DMS153 treated with DMSO at 0.1 percent for 48 hours (cell line): Measurements from ENCODE around the gene LRRC28.
A peak's percentile ranks its signal among the peaks of the same experiment; 100 is the strongest.

Source experiments
- DNase-seq: peaks from one replicate; lab custom pipeline; 2025; ENCODE audit not compliant: unreplicated experiment; lab: John Stamatoyannopoulos, UW

Gene LRRC28

DNA sequence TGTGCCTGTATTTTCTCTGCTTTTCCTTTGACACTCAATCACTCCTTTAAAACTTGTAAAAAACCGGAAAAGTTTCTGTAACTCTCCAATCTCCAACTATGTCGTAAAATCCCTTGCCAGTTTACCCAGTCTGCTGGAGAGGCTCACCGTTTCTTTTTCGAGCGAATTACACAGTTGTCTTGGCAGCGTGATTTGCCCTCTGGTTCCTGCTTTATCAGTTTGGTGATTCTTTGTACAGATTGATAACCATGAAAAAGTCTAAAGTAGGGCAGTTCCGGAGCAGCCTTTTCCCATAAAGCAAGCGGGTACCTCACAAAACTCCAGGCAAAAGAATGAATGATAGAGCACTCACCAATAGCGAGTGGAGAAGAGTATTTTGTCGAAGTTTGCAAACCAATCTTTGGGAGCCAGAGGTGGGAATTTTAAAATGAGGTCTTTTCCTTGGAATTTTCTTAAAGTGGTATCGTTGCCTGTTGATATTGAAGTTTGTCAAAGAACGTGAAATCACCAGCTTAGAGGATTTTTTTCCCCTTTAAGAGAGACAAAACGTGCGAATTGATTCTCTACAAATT, 1.9 kb upstream of the LRRC28 start, which contains the start of gene TTC23:
Gene TTC23 (minus strand): TSS at position 312 of the 572 bp plus-strand sequence. CDS start 20,869 bp downstream, outside the sequence.
- no peak for DNase-seq

DNA sequence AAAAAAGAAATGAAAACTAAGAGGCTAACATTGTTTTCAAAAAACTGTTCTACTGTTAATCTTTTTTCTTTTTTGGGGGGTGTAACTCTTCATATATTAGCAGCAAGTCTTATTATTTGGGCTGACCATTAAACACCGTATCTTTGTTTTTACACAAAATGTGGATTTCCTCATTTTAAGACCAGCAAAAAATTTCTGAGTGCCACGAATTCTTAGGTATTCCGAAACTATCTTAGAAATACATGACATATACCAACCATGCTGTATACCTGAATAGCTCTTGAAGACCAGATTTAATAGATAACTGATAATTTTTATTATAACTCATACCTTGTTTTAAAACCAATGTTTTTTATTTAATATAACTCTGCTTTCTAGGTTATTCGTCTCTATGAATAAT, 1.3 kb upstream of the LRRC28 start:
- no peak for DNase-seq

DNA sequence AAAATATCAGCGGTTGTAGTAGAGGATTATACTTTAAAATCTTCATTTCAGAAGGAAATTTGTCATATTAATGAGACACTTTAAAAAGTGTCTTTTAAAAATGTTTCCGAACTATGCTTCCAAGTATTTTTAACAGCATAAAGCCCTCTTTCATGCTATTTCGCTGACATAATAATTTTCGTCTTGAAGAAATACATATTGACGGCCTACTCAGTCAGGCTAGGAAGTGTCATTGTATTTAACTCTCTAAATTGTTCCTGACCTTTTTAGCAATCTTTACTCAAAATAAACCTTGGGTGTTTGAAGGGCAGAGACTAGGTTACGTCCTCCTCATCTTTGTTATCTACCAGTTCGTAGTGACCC, 806 bp upstream of the LRRC28 start:
- no peak for DNase-seq

DNA sequence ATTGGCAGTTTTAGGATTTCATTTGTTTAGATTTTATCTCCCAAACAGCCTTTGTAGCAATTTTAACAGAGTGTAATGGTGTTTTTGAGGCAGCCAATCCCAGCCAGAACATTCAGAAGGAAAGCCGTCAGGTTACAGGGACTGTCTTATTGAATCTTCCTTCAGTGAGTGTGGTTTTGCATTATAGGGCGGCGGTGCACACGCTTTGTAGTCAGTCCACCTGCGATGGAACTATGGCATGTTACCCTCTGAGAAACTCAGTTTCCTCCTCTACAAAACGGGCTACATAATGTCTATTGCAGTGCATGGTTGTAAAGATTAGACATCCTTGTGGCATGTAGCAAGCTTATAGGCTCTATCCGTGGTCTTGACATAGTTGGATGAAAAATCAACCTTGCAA, 1.0 kb downstream of the LRRC28 start:
- DNase-seq: no peak

DNA sequence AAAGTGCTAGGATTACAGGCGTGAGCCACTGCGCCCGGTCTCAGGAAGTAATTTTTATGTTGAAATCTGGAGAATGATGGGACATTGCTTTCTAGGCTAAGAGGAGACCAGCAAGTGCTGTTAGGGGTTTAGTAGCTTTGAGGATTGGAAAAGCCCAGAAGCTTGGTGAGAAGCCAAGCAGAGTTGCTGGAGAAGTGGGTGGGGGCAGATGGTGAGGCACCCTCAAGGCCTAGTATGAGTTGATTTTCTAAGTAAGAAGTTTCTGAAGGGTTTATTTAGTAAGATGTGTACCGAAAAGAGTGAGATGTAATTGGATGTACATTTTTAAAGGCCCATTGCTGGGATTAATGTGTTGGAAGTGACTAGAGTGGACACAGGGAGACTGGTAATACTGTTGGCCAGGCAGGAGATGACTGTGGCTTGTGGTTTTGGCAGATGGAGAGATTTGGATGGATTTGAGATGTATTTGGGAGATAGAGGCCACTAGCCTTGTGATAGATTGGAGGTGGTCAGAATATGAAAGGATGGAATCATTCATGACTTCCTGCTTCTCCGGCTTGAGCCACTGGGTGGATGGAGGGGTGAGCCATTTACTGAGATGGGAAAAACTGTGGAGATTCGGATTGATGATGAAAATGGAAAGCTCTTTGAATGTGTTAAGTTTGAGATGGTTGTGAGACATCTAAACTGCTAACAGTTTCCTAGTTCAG, 2.3 kb downstream of the LRRC28 start:
- no peak for DNase-seq

DNA sequence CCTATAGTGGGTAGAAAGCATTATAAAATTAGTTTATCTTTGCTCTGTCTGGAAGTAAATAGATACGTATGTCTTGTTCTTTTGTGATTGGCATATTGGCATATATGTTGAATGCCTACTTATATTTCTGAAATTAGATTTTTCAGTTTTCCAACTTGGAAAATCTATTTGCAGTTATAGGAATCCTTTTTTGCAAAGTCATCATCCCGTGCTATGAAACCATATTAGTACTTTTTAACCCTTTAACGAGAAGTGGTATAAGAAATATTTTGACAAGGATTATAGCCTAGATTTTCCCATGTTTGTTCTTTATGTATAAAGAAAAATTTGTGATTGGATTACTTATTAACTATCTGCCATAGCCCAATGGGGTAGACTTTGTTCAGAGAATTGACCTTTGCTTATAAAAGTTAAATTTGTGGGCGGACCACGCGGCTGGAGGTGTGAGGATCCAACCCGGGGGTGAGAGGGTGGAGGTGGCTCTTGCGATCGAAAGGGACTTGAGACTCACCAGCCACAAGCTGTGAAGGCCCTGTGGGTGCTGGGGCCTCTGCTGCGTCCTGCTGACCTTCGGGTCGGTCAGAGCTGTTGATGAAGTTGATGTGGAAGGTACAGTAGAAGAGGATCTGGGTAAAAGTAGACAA, 5.9 kb downstream of the LRRC28 start:
- no peak for DNase-seq

DNA sequence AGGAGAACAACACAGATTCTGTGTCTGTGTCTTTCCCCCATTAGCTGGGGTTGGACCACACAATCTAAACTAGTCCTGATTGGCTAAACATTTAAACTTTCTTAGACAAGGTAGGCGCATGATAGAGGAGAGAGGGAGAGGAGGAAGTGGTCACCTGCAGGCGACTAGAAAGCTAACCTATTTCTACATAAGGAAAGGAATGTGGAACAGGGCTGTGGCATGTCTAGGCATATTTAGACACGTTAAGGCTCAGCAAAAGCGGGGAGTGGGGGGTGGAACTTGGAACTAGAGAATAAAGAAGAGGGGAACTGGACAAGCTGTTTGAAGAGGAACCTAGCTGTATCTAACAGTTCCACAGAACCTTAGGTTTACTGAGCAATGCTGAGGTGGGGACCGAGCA, 12.8 kb downstream of the LRRC28 start:
- no peak for DNase-seq

DNA sequence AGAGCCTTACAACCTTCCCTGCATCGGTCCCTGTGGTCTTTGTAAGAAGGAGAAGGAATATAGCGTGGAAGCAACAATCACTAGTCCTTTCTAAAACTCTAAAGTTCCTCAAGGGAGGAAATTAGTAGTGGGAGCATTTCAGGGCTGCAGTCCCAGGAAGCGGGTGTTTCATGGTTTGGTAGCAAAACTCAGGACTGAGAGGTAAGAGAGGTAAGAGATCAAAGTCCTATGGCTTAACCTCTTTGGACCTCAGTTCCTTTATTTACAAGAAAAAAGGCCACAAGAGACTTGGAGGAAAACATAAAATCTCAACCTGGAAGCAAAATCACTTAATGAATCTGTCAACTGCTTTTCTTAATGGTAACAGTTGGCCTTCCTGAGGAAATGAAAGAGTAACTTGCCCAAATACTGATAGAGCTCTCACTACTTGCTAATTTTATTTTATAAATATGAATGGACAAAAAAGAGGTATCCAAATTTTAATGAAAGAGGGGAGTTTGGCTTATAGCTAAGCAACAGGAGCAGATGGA, 14.3 kb downstream of the LRRC28 start:
- DNase-seq: no peak

DNA sequence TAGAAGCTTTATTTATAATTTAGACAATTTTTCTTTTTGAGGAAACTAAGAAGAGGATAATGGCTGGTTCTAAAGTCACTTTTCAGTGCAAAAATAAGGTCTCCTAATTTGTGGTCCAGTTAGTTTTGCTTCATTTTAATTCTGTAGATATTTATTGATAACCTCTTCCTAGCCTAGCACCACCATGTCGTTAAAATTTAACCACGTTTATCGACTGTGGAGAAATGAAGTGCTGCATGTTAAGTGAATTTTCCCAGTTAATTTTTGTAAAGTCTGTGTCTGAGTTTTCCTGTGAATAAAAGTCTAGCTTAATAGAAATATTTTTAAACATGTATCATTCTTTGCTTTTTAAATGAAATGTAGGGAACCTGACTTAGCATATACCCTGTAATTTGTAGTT, 16.7 kb downstream of the LRRC28 start:
- no peak for DNase-seq

DNA sequence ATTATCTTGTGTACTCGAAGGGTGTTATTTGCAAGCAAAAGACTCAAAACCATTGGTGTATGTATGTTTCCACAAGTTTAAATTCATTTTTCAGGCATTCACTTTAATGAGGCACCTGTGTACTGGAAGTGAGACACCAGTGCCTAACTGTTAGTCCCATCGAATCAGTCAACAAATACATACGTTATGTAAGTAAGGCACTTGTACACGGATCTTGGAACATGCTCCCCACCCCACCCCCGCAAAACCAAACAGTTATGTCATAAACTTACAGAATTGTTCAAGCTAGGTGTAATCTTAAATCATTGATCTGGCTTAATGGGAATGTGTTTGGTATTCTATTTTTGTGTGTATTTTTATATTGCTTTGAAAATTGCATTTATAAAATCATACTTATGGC, 17.1 kb downstream of the LRRC28 start:
- no peak for DNase-seq

DNA sequence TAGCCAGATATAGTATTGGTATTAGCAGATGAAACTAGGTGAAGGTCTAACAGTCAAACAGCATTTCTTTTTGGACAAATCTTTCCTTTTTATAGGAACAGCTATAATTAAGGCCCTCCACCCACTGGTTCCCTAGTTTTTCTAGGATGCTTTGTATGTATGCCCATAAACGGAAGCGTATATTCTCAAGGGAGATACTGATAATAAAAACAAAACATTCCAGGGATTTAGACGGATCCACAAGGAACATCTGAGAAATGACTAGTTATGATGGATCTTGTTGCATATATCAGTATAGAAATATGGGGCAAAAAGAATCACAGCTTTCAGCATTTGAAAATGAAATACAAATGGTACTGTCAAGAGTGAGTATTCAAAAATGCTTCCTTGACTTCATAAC, 22.5 kb downstream of the LRRC28 start:
- DNase-seq: no peak

DNA sequence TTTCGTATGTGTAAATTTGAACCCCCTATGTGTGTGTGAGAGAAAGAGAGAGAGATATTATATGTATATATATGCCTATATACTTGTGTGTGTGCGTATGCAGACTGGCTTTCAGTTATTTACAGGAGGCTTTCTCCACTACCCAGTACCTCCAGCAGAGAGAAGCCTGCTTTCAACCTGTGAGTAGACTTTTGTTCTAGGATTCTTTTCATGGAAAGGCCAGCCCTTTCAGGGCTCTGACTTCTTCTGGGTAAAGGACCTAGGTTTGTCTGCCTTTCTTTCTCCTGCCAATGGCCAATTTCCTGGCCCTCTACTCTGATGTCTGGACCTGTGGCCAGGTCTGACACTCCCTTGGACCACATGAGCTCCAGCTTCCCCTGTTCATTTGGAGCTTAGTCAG, 23.8 kb downstream of the LRRC28 start:
- DNase-seq: no peak

DNA sequence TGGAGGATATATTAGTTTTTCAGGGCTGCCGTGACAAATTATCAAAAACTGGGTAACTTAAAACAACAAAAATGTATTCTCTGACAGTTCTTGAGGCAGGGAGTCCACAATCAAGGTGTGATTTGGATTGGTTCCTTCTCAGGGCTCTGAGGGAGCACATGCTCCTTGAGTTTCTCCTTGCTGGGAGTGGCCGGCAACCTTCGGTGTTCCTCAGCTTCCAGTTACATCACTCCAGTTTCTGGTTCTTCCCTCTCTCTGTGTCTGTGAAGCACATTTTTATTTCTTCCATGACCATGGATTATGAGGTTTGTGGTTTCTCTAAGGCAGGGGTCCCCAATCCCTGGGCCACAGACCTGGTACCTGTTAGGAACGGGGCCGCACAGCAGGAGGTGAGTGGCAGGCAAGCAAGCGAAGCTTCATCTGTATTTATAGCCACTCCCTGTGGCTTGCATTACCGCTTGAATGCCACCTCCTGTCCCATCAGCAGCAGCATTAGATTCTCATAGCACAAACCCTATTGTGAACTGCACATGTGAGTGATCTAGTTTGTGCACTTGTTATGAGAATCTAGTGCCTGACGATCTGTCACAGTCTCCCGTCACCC, 24.3 kb downstream of the LRRC28 start:
- DNase-seq: no peak

DNA sequence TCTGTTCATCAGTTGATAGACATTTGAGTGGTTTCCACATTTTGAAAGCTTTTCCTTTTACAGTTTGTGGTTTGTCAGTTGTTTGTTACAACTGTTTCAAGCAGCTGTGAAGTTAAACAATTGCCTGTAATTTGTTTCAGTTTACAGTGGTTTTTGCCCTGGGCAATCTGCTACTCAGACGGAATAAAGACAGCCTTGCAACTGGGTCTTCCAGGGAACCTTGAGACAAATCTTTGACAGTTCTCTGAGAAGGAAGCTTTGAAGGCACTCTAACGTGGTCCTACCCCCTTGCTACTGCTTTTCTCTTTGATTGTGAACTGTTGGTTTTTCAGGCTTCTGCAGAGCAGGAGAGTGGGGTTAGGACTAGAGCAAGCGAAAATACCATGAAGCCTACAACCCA, 28.0 kb downstream of the LRRC28 start:
- DNase-seq: no peak

DNA sequence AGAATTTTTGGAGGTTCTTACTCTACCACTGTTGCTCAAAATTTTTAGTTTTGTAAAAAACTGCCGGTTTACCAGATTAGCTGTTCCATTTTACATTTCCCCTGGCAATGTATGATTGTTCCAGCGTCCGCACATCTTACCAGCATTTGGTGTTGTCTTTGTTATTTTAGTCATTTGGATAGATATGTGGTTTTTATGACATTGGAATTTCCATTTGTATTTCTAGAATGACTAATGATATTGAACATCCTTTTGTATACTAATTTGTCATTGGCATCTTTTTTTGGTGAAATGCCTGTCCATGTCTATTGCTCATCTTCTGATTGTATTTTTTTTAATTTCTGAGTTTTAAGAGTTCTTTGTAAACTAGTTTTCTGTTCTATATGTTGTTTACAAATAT, 28.5 kb downstream of the LRRC28 start:
- DNase-seq: no peak

DNA sequence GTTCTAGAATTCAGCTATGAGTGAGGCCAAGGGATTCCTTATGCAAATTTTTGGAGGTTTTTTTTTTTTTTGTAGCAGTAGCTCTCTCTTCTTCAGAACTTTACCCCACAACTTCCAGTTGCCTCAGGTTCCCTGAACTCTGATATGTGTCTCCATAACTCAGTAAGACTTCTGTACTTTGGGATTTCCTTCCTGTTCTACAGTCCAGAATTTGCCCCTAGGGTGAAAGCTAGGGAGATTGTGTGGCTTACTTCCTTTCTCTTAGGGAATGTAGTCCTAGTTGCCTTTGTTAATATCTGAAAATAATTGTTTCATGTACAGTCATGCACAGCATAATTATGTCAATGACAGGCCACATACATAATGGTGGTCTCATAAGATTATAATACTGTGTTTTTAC, 30.8 kb downstream of the LRRC28 start:
- DNase-seq: no peak

DNA sequence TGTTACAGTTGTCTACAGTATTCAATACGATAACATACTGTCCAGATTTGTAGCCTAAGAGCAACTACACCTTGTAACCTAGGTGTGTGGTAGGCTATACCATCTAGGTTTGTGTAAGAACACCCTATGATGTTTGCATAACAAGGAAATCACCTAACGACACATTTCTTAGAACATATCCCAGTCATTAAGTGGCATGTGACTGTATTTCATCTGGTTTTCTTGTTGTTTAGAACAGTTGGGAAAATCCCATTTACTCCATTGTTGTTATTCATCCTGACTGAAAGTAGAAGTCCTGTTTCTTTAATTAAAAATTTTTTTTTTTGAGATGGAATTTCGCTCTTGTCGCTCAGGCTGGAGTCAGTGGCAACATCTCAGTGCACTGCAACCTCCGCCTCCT, 31.3 kb downstream of the LRRC28 start:
- DNase-seq: no peak

DNA sequence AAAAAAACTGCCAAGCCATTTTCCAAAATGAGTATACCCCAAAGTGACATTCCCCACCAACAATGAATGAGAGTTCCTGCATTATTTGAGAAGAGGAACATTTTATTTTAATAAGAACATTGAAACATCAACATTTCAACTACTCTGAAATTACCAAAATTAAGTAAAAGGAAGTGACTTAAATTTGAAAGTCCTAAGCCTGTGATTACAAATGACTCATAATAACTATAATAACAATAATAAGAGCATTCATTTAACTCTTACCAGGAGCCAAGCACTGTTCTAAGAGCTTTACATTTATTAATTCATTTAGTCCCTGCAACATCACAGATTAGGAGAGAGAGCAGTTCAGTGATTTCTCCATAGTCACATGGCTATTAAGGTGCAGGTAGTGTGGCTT, 32.4 kb downstream of the LRRC28 start:
- DNase-seq: no peak

DNA sequence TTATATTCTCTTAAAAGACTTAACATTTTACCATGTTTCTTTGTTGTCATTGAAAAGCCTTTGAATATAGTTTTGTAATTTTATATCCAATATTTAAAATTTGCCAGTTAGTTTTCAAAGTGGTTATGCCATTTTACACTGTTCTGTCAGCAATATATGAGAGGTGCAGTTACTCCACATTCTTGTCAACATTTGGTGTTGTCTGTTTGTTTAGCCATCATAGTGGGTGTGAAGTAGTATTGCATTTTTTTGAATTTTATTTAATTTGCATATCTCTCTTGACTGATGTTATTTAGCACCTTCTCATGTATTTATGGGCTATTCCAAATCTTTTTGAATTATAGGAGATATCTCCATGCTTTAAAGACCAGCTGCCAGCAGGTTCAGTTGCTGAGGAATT, 40.4 kb downstream of the LRRC28 start:
- DNase-seq: no peak

DNA sequence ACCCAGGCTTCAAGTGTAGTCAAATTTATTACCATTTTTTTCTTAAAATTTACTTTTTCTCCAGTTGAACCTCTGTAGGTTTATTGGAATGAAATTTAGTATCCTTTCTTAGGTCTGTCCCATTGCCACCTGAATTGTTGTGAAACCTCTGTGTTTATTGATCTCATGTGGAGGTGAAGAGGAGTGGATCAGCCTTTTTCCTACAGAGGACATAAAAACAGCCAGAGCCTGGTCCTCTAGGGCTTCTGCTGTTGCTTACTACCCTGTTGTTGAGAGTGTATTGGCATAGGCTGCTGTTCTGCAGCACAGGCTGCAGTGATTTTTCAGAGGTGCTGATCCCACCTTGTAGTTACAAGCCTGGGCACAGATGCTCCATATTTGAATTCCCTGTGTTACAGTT, 44.6 kb downstream of the LRRC28 start:
- DNase-seq: no peak

DNA sequence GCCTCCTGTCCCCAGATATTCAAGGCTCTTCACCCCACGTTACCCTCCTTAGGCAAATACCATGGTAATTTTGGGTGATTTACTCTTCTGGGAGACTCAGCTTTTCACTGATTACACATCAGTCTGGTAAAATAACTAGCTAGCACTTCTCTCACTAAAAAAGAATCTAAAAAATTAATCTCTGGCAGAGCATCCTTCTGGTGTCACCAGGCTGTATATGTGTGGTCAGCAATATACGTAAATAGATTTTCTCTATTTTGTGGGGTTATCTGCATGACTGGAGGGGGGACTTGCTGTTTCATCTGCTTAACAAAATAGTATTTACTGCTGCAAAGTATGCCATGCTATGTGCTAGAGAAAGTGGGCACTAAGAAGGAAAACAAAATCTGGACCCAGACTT, 45.1 kb downstream of the LRRC28 start:
- no peak for DNase-seq

DNA sequence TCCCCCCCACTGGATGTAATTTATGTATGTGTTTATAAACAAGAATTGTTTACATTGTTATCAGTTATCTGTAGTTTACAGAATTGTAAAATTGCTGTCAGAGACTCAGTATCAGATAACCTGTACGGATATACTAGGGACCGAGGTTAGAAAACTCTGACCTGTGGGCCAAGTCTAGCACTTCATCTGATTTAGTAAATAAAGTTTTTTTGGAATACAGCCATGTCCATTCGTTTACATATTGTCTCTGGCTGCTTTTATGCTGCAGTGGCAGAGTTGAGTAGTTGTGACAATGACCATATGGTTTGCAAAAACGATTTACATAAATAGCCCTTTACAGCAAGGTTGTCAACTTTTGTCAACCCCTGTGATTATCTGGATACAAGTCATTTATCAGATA, 52.6 kb downstream of the LRRC28 start:
- peak; percentile 3 for DNase-seq
